ENCODE measurements around the gene CCDC88C. TPM values are rescaled to one million over a fixed set of nuclear protein-coding genes. Genes with fewer than 3 reads are reported as not detected.

Gene CCDC88C
- total RNA-seq, 1 experiment from 2014 or later = 64.8 TPM

DNA sequence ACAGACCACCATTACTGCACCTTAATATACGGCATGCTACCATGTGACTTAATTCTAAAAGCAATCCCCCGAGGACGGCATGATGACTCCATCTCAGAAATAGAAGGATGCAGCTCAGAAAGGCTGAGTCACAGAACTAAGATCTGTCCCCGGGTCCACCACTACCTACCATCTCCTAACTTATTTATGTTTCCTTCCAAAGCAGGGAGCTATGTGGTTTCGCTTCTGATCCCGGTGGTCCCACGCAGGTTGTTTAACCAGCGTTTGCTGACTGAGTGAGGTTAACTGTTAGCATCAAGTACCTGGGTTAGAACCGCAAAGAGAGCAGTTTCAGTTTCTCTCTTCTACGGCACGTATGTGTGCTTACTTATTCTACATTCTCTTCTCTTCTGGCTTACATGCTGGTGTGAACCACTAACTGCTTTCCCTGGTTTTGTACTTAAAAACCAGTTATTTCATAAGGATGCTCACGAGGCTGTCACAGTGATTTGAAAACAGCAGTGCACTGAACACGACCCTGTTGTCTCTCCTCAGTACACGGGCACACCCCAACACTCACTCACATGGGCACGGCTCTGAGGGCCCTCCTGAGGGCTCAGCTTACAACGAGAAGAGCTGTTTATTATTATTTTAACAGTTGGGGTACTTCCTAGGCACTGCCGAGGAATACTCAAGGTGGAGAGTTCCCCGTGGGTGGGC, 66.7 kb downstream of the CCDC88C start (continued):
- TF ChIP-seq, protein P1, sequence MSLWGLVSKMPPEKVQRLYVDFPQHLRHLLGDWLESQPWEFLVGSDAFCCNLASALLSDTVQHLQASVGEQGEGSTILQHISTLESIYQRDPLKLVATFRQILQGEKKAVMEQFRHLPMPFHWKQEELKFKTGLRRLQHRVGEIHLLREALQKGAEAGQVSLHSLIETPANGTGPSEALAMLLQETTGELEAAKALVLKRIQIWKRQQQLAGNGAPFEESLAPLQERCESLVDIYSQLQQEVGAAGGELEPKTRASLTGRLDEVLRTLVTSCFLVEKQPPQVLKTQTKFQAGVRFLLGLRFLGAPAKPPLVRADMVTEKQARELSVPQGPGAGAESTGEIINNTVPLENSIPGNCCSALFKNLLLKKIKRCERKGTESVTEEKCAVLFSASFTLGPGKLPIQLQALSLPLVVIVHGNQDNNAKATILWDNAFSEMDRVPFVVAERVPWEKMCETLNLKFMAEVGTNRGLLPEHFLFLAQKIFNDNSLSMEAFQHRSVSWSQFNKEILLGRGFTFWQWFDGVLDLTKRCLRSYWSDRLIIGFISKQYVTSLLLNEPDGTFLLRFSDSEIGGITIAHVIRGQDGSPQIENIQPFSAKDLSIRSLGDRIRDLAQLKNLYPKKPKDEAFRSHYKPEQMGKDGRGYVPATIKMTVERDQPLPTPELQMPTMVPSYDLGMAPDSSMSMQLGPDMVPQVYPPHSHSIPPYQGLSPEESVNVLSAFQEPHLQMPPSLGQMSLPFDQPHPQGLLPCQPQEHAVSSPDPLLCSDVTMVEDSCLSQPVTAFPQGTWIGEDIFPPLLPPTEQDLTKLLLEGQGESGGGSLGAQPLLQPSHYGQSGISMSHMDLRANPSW (CRISPR knock-in tag; conservative IDR thresholded peaks at IDR 0.05; ENCODE audit: low read depth) = no peak
- no peak for TF ChIP-seq JAZF1 (CRISPR knock-in tag; IDR thresholded peaks at IDR 0.05)
- no peak for TF ChIP-seq EMX1 (CRISPR knock-in tag; IDR thresholded peaks at IDR 0.05)
- TF ChIP-seq PRRX2 (CRISPR knock-in tag; IDR thresholded peaks at IDR 0.05) = no peak
- no peak for TF ChIP-seq ZBTB21 (CRISPR knock-in tag; IDR thresholded peaks at IDR 0.05; ENCODE audit: borderline replicate concordance)
- no peak for TF ChIP-seq SMAD4 (CRISPR knock-in tag; IDR thresholded peaks at IDR 0.05)
- no peak for TF ChIP-seq ZNF416 (CRISPR knock-in tag; IDR thresholded peaks at IDR 0.05)
- TF ChIP-seq FOXJ3 (CRISPR knock-in tag; IDR thresholded peaks at IDR 0.05; ENCODE audit: borderline replicate concordance) = no peak
- TF ChIP-seq, protein P2, sequence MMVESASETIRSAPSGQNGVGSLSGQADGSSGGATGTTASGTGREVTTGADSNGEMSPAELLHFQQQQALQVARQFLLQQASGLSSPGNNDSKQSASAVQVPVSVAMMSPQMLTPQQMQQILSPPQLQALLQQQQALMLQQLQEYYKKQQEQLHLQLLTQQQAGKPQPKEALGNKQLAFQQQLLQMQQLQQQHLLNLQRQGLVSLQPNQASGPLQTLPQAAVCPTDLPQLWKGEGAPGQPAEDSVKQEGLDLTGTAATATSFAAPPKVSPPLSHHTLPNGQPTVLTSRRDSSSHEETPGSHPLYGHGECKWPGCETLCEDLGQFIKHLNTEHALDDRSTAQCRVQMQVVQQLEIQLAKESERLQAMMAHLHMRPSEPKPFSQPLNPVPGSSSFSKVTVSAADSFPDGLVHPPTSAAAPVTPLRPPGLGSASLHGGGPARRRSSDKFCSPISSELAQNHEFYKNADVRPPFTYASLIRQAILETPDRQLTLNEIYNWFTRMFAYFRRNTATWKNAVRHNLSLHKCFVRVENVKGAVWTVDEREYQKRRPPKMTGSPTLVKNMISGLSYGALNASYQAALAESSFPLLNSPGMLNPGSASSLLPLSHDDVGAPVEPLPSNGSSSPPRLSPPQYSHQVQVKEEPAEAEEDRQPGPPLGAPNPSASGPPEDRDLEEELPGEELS (CRISPR knock-in tag; IDR thresholded peaks at IDR 0.05) = no peak
- TF ChIP-seq, protein P3, sequence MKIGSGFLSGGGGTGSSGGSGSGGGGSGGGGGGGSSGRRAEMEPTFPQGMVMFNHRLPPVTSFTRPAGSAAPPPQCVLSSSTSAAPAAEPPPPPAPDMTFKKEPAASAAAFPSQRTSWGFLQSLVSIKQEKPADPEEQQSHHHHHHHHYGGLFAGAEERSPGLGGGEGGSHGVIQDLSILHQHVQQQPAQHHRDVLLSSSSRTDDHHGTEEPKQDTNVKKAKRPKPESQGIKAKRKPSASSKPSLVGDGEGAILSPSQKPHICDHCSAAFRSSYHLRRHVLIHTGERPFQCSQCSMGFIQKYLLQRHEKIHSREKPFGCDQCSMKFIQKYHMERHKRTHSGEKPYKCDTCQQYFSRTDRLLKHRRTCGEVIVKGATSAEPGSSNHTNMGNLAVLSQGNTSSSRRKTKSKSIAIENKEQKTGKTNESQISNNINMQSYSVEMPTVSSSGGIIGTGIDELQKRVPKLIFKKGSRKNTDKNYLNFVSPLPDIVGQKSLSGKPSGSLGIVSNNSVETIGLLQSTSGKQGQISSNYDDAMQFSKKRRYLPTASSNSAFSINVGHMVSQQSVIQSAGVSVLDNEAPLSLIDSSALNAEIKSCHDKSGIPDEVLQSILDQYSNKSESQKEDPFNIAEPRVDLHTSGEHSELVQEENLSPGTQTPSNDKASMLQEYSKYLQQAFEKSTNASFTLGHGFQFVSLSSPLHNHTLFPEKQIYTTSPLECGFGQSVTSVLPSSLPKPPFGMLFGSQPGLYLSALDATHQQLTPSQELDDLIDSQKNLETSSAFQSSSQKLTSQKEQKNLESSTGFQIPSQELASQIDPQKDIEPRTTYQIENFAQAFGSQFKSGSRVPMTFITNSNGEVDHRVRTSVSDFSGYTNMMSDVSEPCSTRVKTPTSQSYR (CRISPR knock-in tag; IDR thresholded peaks at IDR 0.05) = no peak
- no peak for TF ChIP-seq ATF1 (CRISPR knock-in tag; IDR thresholded peaks at IDR 0.05)
- no peak for TF ChIP-seq ZBTB43 (CRISPR knock-in tag; IDR thresholded peaks at IDR 0.05)
- TF ChIP-seq PRDM15 (CRISPR knock-in tag; IDR thresholded peaks at IDR 0.05) = no peak
- no peak for TF ChIP-seq IRF1 (CRISPR knock-in tag; IDR thresholded peaks at IDR 0.05)
